Measurements from ENCODE around the gene UPP2.

UPP2 gene

GRCh38 chr2:158182676-158183295, 81.1 kb downstream of the UPP2 start:
- no peaks in the 10 kb centered on the region for H4K20me1 ChIP-seq (ENCODE audit: control insufficient read depth, insufficient read depth, low read depth, low read length)
- no peaks in the 10 kb centered on the region for H3K9me3 ChIP-seq (ENCODE audit: control insufficient read depth, insufficient read depth, low read length)
- H3K27ac ChIP-seq (ENCODE audit: low read depth, low read length), result no peak overlapping the region
- H3K27me3 ChIP-seq (ENCODE audit: control insufficient read depth, low read length), result peaks cover 22% of the 10 kb centered on the region
- H3K79me2 ChIP-seq (ENCODE audit: control insufficient read depth, low read length), result no peaks in the 10 kb centered on the region
- H3F3A ChIP-seq (ENCODE audit: control insufficient read depth, insufficient read depth), result no peaks in the 10 kb centered on the region
- H3K4me2 ChIP-seq (ENCODE audit: low read length), result no peak overlapping the region
- H3K4me1 ChIP-seq (ENCODE audit: control insufficient read depth, low read length), result no peaks in the 10 kb centered on the region
- H3K9me2 ChIP-seq (replicated peaks; ENCODE audit: control insufficient read depth, low read length), result no peaks in the 10 kb centered on the region
- H3K4me3 ChIP-seq (ENCODE audit: low read length), result no peak overlapping the region
- H3K36me3 ChIP-seq (ENCODE audit: control insufficient read depth, low read length), result no peaks in the 10 kb centered on the region
- TF ChIP-seq, protein P1, sequence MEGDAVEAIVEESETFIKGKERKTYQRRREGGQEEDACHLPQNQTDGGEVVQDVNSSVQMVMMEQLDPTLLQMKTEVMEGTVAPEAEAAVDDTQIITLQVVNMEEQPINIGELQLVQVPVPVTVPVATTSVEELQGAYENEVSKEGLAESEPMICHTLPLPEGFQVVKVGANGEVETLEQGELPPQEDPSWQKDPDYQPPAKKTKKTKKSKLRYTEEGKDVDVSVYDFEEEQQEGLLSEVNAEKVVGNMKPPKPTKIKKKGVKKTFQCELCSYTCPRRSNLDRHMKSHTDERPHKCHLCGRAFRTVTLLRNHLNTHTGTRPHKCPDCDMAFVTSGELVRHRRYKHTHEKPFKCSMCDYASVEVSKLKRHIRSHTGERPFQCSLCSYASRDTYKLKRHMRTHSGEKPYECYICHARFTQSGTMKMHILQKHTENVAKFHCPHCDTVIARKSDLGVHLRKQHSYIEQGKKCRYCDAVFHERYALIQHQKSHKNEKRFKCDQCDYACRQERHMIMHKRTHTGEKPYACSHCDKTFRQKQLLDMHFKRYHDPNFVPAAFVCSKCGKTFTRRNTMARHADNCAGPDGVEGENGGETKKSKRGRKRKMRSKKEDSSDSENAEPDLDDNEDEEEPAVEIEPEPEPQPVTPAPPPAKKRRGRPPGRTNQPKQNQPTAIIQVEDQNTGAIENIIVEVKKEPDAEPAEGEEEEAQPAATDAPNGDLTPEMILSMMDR (IDR thresholded peaks at IDR 0.05; ENCODE audit: low read depth, low read length, poor library complexity, severe bottlenecking), result no peak
- no peak for TF ChIP-seq EZH2phosphoT487 (IDR thresholded peaks at IDR 0.05; ENCODE audit: borderline replicate concordance, low read length)

DNA sequence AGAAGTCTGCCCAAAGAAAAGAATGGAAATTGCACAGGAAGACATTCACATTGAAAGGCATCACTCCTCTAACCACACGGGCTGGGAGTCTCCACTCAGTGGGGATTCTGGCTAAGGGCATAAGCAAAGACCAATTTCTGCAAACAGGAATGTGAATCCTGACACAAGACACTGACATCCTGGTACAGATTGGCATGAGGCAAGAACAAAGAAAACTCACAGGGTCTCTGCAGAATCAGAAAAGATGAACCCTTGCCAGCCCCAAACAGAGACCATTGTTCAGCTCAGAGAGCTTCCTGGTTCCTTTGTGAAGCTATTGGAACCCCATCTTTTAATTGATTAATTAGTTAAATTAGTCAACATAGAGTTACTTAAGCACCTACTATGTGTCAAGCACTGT, 82.3 kb downstream of the UPP2 start:
- Histone ChIP-seq H3K9me2 (replicated peaks; ENCODE audit: control insufficient read depth, low read length) (no peaks in the 10 kb centered on the region), H3K27me3 (ENCODE audit: control insufficient read depth, low read length) (peaks cover 16% of the 10 kb centered on the region), H3K36me3 (ENCODE audit: control insufficient read depth, low read length) (no peaks in the 10 kb centered on the region), H3K4me3 (ENCODE audit: low read length) (no peak overlapping the region), H3F3A (ENCODE audit: control insufficient read depth, insufficient read depth) (no peaks in the 10 kb centered on the region), H4K20me1 (ENCODE audit: control insufficient read depth, insufficient read depth, low read depth, low read length) (no peaks in the 10 kb centered on the region), H3K79me2 (ENCODE audit: control insufficient read depth, low read length) (no peaks in the 10 kb centered on the region), H3K4me1 (ENCODE audit: control insufficient read depth, low read length) (peaks cover 5% of the 10 kb centered on the region), H3K9me3 (ENCODE audit: control insufficient read depth, insufficient read depth, low read length) (no peaks in the 10 kb centered on the region), H3K4me2 (ENCODE audit: low read length) (no peak overlapping the region), H3K27ac (ENCODE audit: low read depth, low read length) (no peak overlapping the region)
- TF ChIP-seq EZH2phosphoT487 (IDR thresholded peaks at IDR 0.05; ENCODE audit: borderline replicate concordance, low read length), result no peak
- TF ChIP-seq, protein P1 (IDR thresholded peaks at IDR 0.05; ENCODE audit: low read depth, low read length, poor library complexity, severe bottlenecking), result no peak

DNA sequence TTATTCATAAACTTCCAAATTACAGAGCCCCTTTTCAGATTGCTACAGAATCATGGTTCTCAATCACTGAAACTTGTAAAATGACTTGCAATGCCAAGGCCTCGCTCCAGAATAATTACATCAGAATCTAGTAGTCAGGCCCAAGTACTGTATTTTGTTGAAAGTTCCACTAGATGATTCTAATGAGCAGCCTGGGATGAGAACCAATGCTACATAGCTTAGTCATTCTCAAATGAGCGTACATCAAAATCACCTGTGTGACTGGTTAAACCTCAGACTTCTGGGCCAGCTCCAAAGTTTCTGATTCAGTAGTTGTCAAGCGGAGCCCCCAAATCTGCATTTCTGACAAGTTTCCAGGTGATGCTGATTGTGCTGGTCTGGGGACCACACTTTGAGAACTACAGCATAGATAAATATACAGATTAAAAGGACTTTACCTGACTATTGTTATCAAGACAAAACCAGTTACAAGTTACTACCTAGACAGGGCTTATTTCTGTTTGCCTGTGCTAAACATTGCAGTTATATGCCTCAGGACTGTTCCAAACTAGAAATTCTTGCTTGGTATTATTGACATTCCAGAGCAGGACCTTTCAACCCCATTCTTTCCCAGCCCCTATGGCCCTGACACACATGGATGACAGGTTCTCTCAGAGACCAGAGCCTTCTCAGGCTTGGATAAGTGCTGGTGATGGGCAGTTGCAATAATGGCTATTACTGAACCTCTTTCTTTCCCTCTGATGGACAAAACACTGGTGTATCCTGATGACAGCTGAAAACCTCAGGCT, 83.1 kb downstream of the UPP2 start:
- H3K79me2 ChIP-seq (ENCODE audit: control insufficient read depth, low read length), result no peaks in the 10 kb centered on the region
- H3K4me3 ChIP-seq (ENCODE audit: low read length), result no peak overlapping the region
- no peak overlapping the region for H3K4me2 ChIP-seq (ENCODE audit: low read length)
- peaks cover 13% of the 10 kb centered on the region for H3K4me1 ChIP-seq (ENCODE audit: control insufficient read depth, low read length)
- no peaks in the 10 kb centered on the region for H4K20me1 ChIP-seq (ENCODE audit: control insufficient read depth, insufficient read depth, low read depth, low read length)
- no peaks in the 10 kb centered on the region for H3K36me3 ChIP-seq (ENCODE audit: control insufficient read depth, low read length)
- no peak for TF ChIP-seq EZH2phosphoT487 (IDR thresholded peaks at IDR 0.05; ENCODE audit: borderline replicate concordance, low read length)
- TF ChIP-seq, protein P1 (IDR thresholded peaks at IDR 0.05; ENCODE audit: low read depth, low read length, poor library complexity, severe bottlenecking), result no peak
- H3F3A ChIP-seq (ENCODE audit: control insufficient read depth, insufficient read depth), result no peaks in the 10 kb centered on the region
- H3K9me2 ChIP-seq (replicated peaks; ENCODE audit: control insufficient read depth, low read length), result no peaks in the 10 kb centered on the region
- no peaks in the 10 kb centered on the region for H3K9me3 ChIP-seq (ENCODE audit: control insufficient read depth, insufficient read depth, low read length)
- no peak overlapping the region for H3K27ac ChIP-seq (ENCODE audit: low read depth, low read length)
- H3K27me3 ChIP-seq (ENCODE audit: control insufficient read depth, low read length), result peaks cover 16% of the 10 kb centered on the region
